ENCODE data around the gene TAF15.

The TAF15 gene

DNA sequence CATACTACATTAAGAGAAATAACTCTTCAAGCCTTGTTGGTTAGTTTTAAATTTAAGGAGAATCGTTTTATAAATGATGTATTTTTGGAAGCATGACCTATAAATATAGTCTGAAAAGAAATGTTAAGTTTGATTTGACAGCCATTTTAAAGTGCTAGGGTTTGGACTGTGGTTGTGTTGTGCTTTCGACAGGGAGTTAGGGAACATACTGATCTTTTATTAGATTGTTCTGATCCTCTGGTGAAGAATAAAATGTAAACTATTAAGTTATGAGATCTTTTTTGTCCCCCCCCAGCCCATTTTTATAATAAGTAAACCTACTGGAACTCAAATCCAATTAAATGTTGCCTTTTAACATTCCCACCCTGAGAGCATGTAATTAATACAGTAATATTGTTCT, 12.0 kb downstream of the TAF15 start:
- DNase-seq, result no peak

DNA sequence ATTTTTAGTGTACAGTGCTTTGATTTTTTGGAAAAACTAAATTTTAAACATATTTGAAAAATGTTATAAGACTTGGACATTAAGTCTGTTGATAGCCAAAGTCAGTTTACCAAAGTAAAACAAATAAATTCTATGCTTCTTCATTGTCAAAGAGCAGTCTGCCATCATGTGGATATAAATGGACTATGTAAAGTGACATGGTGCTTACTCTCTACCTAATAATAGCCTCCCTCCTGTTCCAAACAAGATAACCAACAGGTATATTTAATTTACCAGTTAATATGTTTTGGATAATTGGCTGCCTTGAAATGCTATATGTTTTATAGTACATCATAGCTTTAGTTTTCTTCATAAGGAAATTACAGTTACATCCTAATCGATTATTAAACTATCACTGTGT, 15.9 kb downstream of the TAF15 start:
- DNase-seq, result no peak

DNA sequence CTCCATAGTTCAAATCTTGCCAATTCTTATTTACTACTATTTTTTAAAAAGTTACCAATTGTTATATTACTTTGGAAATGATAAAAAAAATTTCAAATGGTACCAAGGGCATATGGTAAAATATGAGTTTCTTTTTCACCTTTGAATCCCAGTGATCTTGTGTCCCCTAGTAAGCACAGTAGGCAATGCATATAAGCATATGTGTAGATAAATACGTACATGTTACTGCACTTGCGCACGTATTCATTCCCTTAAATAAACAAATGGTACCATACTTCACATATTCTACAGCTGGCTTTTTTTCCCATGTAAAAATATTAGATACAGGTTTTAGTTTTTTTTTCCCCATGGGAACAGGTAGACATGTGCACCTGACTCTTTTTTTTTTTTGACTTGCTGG, 31.8 kb downstream of the TAF15 start:
- no peak for DNase-seq

DNA sequence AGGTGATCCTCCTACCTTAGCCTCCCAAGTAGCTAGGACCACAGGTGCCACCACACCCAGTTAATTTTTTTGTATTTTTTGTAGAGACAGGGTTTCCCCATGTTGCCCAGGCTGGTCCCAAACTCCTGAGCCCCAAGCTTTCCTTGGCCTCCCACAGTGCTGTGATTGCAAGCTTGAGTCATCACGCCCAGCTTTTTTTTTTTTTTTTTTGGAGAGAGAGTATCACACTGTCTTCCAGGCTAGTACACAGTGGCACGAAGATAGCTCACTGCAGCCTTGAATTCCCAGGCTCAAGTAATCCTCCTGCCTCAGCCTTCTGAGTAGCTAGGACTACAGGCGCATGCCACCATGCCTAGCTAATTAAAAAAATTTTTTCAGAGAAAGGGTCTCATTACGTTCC, 32.2 kb downstream of the TAF15 start:
- DNase-seq, result no peak

DNA sequence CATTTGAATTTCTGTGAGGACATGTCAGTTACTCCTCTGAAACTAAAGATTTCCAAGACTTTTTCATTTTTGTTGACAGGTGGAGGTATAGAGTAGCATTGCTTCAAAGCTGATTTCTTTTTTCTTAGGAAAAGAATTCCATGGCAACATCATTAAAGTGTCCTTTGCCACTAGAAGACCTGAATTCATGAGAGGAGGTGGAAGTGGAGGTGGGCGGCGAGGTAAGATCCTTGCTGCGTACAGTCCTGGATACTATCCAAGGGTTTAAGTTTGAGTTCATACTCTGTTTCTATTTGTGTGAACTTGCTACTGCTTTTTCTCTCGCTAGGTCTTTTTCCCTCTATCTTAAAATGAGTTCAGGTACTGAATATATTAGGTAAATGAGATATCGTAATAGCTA, 33.0 kb downstream of the TAF15 start:
- no peak for DNase-seq

DNA sequence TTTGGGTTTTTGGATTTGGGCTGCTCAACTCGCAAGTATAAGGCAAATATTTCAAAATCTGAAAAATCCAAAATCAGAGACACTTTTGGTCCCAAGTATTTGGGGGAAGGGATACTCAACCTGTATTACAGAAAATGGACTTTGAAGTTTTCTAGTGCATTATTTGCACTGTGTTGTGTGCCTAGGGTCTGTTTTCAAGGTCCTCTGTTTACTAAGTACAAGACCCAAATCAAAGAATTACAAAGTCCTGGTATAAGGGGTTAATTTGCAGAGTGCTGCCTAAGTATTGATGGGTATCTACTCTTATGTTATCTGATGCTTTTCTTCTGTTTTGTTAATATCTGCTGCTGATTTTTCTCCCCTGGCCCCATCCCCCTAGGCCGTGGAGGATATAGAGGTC, 34.4 kb downstream of the TAF15 start:
- DNase-seq, result no peak

DNA sequence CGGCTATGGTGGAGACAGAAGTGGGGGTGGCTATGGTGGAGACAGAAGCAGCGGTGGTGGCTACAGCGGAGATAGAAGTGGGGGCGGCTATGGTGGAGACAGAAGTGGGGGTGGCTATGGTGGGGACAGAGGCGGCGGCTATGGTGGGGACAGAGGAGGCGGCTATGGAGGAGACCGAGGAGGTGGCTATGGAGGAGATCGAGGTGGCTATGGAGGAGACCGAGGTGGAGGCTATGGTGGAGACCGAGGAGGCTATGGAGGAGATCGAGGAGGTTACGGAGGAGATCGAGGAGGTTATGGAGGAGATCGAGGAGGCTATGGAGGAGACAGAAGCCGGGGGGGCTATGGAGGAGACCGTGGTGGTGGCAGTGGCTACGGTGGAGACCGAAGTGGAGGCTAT, 35.3 kb downstream of the TAF15 start:
- DNase-seq, result no peak

DNA sequence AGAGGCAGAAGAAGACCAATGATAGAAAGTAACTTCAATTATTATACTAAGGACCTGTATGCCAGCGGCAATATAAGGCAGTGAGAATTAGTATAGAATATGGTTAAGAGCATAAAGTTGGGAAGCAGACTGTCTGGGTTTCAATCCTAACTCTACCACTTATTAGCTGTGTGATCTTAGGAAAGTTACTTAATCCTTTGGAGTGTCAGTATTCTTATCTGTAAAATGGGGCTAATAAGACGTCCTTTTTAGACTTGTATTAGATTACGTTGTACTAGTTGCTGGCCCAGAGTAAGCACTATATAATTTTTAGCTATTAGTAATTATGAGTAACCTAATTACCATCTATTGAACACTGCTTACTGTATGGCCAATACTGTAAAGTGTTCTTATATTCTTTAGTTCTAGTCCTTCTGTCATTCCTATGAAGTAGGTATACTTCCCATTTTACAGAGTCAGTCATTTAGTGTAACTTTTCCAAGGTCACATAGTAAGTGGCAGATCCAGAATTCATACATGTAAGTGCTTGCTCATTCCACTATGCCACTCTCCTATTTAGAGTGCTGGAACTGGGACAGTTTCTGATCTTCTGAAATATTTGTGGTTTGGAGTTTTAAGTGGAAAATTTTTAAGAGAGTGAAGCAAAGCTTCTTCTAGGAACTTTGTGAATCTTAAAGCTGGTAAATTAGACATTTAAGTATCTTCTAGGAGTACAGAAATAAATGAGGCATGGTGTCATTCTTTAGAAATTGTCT, 36.9 kb downstream of the TAF15 start:
- no peak for DNase-seq

DNA sequence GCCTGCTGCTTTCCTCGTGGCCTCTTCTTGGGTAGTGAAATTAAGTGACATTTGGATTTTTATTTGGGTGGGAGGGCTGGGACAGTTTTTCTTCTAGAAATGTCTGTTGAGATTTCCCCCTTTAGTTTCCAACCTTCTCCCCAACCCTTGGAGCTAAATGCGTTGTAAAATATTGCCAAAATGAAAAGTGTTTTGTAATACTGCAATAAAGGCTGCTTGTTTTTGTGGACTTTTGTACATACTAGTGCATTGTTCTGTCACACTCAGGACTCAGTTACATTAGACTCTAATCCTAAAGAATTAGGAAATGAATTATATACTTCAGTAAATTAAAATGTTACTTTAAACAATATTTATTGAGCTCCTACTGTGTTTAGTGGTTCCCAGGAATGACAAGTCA, 37.7 kb downstream of the TAF15 start:
- DNase-seq, result no peak

DNA sequence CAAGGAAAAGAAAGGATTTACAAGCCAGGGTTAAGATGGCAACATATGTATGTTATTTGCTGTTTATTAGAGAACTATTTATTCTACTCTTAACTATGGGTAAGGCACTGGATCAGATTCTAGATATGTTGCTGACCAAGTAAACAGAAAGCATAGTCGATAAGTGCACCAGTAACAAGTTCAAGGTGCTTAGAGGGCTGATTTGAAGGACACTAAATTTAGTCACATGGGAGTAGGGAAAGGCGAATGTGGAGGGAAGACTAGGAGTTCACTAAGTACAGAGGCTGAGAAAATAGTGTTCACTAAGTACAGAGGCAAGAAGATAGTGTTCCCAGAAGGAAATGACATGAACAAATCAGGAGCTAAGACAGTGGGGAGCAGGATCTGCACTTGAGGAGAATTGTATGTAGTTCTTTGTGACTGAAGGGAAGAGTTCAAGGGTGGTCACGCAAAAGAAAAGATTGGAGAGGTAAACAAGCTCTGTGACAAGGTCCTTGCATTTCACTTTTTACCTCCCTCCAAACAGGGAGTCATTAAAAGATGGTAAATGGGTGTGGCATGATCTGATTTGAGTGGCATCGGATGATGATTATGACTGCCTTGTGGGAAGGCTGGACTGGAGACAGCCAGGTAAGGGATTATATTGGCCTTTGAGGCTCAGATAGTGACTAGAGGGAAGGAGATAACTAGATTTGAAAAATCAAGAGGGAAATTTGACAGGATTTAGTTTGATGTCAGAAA, 38.5 kb downstream of the TAF15 start:
- no peak for DNase-seq

DNA sequence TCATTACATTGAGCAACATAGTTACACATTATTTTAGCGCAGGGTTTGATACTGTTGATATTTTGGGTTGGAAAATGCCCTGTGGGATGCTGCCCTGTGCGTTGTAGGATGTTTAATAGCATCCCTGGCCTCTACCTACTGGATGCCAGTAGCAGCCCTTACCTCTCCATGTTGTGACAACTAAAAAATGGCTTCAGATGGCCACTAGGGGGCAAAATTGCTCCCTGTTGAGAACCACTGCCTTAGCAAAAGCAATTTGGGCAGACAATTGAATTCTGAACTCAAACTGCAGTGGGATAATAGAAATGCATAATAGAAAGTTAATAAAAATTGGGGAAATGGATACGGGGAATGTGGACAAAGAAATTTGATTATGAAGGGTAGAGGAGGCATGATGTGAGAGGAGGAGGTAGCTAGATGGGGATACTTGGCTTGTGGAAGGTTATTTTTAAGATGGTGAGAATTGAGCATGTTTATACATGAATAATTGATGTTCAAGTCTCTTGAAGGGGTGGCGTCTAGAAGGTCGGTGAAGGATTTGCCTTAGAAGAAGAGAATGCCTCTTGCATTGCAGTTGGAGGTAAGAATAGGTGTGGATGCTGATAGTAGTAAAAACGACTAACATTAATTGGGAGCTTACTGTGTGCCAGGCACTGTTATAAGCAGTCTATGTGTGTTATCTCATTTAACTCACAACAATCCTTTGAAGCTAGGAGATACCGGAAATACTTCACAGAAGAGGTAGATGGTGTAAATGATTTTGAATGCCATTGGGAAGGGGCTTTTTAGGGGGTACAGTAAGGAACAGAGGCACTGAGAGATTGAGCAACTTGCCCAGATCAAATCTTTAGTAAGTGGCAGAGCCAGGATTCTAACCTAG, 40.4 kb downstream of the TAF15 start:
- DNase-seq, result no peak

DNA sequence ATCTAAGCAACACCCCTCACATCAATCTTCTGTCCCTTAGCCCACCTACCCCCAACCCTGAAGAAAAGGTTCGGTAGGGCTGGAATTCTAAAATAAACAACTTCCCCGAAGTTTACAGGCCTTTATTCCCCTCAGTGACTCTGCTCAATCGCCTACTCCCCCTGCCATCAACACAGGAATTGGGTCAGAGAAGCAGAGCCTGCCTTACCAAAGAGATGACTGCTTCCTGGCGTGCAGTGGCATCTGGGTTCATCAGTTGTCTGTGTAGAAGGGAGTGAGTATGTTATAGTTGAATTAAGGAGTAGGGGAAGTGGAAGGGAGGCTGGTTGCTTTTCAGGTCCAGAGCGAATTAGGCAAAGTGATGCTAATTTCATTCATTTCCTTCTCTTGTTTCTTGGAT, 46.7 kb downstream of the TAF15 start:
- DNase-seq, result no peak

DNA sequence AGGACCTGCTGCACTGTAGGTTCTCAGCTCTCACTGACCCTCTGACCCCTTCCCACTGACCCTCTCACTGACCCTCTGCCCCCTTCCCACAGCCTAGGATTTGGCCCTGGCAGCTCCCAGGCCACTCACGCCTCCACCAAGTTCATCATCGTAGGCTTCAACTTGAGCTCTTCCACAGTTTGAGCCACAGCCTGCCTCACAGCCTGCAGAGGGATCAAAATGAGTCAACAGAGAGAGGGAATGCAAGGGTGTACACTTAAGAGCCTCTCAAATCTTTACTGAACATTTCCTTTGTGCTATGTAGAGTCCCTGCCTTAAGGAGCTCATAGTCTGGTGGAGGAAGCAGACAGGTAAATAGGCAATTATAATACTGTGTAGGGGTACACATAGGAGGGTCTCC, 47.3 kb downstream of the TAF15 start:
- no peak for DNase-seq

DNA sequence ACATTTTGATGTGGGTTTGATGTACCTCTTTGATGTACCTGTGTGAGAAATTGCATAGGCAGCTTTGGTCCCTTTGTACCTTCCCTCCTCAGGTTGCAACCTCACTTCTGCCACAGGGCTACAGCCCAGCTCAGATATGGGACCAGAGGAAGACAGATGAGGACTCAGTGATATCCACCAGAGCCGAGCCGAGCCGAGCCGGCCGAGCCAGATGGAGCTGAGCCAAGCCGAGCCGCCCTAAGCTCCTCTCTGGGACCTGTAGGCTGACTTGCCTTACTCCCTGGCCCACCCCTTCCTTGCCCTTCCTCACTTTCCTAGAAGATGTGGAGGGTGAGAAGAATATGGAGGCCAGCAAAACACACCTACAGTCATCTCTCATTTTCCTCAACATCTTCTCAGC, 55.6 kb downstream of the TAF15 start:
- DNase-seq, result no peak

DNA sequence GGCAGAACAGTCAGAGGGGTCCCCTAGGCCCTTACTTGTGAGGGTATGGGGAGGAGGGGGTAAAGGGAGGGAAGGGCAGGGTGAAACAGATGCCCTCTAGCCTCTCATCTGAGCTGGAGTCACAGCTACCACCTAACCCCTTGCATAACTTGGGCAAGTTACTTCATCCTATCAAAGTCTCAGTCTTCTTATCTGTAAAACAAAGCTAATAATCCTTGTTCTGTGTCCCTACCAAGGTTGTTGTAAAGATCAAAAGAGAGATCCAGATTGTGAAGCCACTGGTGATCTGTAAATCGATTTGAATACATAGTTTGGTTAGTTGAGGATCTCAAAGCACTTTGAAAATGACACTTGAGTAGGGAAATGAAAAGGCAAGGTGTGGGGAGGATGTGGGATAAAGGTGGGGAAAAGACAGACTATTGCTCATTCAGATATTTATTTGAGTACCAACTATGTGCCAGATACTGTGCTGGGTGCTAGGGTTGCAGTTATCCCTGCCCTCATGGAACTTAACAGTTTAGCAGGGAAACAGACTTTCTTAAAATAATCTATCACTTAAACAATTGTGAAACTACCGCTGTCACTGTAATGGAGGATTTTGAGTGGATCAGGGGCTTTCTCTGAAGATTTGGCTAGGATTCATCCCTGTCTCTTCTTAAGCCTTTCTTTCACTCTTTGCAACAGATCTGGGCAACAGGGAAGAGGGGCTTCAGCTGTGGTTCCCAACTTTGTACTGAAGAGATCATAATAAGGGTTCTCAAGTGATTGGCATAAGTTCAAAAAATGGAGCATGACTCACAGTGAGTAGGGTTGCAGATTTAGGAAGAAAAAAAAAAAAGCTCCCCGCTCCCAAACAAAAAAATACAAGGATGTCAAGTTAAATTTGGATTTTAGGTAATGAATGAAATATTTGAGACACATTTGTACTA, 56.4 kb downstream of the TAF15 start:
- no peak for DNase-seq

DNA sequence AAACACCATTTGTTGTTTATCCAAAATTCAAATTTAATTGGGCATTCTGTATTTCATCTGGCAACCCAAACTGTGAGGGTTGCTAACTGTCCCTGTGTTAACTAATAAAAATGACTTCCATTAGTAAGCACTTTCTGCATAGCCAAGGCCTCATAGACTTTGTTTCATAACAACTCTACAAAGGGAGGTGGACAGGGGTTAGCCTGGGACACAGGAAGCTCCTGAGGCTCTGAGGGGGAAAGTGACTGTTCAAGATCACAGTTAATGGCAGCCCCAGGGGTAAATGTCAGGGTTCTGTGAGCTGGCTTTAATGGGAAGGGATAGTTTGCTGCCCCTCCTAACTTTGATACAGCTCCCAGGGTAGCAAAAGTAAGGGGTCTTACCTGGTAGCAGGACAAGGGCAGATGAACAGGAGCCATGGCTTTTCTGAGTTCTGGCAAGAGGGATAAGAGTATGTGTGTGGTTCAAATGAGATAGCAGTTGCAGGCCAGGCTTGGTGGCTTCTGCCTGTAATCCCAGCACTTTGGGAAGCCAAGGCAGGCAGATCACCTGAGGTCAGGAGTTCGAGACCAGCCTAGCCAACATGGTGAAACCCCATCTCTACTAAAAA, 57.2 kb downstream of the TAF15 start:
- no peak for DNase-seq

DNA sequence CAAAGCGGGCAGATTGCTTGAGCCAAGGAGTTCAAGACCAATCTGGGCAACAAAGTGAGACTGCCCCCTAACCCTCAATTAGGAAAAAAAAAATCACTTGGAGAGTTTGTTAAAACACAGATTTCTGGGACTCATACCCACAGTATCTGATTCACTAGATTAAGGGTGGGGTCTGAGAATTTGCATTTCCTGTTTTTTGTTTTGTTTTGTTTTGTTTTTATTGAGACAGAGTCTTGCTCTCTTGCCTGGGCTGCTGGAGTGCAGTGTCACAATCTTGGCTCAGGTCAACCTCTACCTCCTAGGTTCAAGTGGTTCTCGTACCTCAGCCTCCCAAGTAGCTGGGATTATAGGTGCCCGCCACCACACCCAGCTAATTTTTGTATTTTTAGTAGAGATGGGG, 58.3 kb downstream of the TAF15 start:
- no peak for DNase-seq

DNA sequence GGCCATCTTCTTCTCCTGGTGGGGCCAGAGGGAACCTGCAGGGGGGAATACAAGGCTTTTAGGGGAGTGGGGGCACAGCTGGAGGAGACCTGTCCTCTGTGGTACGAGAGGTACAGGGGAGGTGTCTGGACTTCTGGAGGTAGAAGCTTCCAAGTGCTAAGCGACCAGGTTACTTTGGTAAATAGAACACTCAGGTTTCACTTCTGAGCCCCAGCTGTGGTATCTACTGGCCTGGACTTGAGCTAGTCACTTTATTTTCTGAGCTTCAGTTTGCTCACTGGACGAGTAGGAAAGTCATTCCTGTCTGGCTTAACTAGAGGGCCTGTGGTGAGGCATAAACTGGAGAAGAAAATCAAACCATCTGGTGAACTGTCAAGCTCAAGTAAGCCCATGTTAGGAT, 59.5 kb downstream of the TAF15 start, which contains the start of gene HEATR9:
TSS of gene HEATR9 (minus strand) at position 155 of the 400 bp plus-strand sequence. CDS start at position 6, 149 bp downstream.
- DNase-seq, result no peak

DNA sequence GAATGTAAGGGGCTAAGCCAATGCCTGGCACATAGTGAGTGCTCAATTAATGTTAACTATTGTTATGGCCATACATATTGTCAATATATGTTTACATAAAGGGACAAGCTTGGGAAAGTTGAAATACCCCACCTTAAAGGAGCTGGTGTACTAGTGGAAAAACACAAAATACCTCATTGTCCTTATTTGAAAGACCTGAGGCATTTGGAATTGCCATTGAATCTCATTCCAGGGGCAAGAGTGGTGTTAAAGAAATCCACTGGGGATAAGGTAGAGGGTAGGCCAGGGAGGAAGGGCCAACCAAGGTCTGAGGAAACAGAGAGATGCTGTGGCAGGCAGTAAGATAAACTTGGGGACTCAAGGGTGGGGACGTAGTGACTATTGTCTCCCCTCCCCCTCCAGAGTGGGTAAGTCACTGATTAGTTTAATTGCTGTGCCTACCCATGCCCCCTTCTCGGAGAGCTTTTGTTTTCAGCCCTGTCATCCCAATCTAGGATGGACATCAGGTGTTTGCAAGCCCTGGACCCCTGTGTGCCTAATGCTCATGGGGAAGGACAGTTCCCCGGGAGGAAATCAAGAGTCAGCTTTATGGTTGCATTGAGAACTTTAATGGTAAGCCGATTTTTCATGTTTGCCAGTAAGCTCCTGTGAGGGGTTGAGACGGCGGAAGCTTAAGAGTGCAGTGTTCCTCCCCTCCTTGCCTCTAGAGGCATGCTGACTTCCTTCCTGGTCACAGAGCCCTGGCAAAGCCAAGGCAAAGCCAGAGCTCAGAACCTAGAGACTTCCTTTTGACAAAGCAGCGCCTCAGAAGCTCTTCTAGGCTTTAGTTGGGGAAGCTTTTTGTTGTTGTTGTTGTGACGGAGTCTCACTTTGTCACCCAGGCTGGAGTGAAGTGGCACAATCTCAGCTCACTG, 61.9 kb downstream of the TAF15 start:
- DNase-seq, result no peak

DNA sequence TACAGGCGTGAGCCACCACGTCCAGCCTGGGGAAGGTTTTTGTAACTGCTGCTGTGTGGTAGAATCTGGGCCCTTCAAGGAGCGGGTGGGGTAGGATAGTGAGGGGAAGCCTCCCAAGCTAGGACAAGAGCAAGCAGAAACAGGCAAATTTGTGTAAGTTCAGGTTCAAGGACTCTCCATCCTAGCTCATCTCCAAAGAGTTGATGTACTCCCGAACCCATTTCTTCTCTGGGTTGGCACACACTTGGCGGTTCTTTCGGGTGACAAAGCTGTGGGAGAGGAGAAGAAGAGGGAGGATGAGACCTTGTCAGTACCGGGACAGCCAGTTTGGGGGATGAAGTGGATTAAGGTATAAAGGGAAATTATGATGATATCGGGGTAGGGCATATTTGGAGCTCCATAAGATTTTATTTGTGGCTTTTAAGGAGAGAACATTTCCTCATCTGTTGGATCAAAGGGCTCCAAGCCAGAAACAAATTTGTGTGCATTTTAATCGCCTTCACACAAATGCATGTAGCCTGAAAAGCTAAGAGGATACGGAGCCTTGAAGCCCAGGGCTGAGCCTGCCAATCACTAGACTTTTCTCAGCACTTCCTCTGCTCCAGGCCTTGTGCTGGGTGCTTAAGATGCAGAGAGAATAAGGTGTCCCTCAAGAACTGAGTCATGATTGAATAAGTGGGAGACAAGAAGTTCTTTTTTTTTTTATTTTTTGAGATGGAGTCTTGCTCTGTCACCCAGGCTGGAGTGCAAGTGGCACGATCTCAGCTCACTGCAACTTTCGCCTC, 63.1 kb downstream of the TAF15 start:
- DNase-seq, result no peak

Data from NCI-H187 treated with DMSO at 0.1 percent for 48 hours (cell line).